ENCODE results near the gene LIN52. TPM values are rescaled to one million over a fixed set of nuclear protein-coding genes. Genes with fewer than 3 reads are reported as not detected.

The LIN52 gene
- total RNA-seq, 1 experiment from 2014 or later: 6.7 TPM

DNA sequence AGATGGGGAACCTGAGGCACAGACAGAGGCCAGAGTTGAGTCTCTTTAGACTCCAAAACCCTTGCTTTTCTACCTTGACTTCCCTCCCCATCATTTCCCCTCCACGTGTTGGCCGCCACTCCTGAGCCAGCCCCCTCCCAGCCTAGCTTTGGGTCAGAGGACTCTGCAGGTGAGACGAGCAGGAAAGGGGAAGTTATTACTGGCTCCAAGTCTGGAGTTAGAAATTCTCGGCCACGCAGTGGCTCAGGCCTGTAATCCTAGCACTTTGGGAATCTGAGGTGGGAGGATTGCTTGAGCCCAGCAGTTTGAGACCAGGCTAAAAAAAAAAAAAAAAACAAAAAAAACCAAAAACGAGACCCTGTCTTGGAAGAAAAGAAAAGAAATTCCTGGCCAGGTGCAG, 163.3 kb downstream of the LIN52 start:
- no peak overlapping the region for H3K4me3 ChIP-seq (ENCODE audit: low read depth in 2 of 2, low read length in 2 of 2)
- no peak for DNase-seq (ENCODE audit: low read depth, low spot score)
- intact Hi-C loops (cut with micrococcal nuclease; ENCODE audit: unreplicated experiment) (no loop called here), in situ Hi-C loops (cut with HindIII; ENCODE audit: low pct_unique_long_range_greater_than_20kb, low sequenced_read_pairs) (no loop called here)
- H3K9me3 ChIP-seq (ENCODE audit: control insufficient read depth, insufficient read depth, low read depth, low read length): no peaks in the 10 kb centered on the region
- CTCF ChIA-PET: interaction anchor here (0.7 kb wide), 1 partner anchor 9 kb away, joined by 6 read pairs; no protein-coding TSS in a partner anchor
- TF ChIP-seq SIN3A (IDR thresholded peaks at IDR 0.05; ENCODE audit: borderline replicate concordance, insufficient read depth, low read depth, low read length) (no peak), TCF7L2 (IDR thresholded peaks at IDR 0.05; ENCODE audit: low read depth, low read length) (no peak), POLR2AphosphoS5 (IDR thresholded peaks at IDR 0.05; ENCODE audit: low read depth, low read length) (no peak)
- TF ChIP-seq, protein P1, sequence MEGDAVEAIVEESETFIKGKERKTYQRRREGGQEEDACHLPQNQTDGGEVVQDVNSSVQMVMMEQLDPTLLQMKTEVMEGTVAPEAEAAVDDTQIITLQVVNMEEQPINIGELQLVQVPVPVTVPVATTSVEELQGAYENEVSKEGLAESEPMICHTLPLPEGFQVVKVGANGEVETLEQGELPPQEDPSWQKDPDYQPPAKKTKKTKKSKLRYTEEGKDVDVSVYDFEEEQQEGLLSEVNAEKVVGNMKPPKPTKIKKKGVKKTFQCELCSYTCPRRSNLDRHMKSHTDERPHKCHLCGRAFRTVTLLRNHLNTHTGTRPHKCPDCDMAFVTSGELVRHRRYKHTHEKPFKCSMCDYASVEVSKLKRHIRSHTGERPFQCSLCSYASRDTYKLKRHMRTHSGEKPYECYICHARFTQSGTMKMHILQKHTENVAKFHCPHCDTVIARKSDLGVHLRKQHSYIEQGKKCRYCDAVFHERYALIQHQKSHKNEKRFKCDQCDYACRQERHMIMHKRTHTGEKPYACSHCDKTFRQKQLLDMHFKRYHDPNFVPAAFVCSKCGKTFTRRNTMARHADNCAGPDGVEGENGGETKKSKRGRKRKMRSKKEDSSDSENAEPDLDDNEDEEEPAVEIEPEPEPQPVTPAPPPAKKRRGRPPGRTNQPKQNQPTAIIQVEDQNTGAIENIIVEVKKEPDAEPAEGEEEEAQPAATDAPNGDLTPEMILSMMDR (IDR thresholded peaks at IDR 0.05): no peak
- TF ChIP-seq, protein P2, sequence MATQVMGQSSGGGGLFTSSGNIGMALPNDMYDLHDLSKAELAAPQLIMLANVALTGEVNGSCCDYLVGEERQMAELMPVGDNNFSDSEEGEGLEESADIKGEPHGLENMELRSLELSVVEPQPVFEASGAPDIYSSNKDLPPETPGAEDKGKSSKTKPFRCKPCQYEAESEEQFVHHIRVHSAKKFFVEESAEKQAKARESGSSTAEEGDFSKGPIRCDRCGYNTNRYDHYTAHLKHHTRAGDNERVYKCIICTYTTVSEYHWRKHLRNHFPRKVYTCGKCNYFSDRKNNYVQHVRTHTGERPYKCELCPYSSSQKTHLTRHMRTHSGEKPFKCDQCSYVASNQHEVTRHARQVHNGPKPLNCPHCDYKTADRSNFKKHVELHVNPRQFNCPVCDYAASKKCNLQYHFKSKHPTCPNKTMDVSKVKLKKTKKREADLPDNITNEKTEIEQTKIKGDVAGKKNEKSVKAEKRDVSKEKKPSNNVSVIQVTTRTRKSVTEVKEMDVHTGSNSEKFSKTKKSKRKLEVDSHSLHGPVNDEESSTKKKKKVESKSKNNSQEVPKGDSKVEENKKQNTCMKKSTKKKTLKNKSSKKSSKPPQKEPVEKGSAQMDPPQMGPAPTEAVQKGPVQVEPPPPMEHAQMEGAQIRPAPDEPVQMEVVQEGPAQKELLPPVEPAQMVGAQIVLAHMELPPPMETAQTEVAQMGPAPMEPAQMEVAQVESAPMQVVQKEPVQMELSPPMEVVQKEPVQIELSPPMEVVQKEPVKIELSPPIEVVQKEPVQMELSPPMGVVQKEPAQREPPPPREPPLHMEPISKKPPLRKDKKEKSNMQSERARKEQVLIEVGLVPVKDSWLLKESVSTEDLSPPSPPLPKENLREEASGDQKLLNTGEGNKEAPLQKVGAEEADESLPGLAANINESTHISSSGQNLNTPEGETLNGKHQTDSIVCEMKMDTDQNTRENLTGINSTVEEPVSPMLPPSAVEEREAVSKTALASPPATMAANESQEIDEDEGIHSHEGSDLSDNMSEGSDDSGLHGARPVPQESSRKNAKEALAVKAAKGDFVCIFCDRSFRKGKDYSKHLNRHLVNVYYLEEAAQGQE (IDR thresholded peaks at IDR 0.05; ENCODE audit: insufficient read depth in 1 of 2, low read depth in 2 of 2, low read length in 1 of 2): no peak
- peaks cover 4% of the 10 kb centered on the region; the same call in 1 of the 2 replicates for H3K27me3 ChIP-seq (ENCODE audit: control insufficient read depth, insufficient read depth, low read length)
- POLR2A ChIA-PET: interaction anchor here (0.7 kb wide), 1 partner anchor 112 kb away, joined by 5 read pairs; no protein-coding TSS in a partner anchor
- H3K36me3 ChIP-seq (ENCODE audit: control insufficient read depth, insufficient read depth, low read length): no peaks in the 10 kb centered on the region
- ATAC-seq: no peak
- no TSS peak for BruUV-seq (replicated peaks)
- no peaks in the 10 kb centered on the region for H3K4me1 ChIP-seq (ENCODE audit: control insufficient read depth, insufficient read depth, low read length)
- no peak overlapping the region for H3K27ac ChIP-seq (ENCODE audit: low read length)

DNA sequence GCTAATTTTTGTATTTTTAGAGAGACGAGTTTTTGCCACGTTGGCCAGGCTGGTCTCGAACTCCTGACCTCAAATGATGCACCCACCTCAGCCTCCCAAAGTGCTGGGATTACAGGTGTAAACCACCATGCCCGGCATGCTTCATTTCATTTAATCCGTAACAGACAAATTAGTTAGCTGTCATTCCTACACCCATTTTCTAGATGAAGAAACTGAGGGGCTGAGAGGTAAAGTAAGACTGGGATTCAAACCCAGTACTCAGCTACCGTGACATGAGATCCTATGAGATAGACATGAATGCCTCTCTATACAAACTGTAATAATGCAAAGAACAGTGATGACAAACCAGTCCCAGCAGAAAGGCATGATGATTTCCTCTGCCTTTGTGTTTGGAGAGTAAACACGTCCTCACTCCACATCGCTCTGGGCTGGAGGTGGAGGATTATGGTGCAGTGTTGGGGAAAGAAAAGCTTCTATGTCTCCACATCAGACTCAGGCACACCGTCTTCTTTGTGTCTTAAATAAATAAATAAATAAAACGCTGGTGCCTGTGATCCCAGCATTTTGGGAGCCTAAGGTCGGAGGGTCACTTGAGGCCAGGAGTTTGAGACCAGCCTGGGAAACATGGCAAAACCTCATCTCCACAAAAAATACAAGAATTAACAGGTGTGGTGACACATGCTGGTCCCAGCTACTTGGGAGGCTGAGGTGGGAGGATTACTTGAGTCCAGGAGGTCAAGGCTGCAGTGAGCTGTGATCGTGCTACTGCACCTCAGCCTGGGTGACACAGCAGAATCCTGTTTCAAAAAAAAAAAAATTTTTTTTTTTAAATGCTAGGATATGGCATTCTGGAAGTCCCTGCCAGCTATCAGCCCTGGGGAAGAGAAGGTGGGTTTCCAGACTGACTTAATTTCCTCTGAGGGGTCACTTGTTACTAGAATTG, 164.9 kb downstream of the LIN52 start:
- H3K9me3 ChIP-seq (ENCODE audit: control insufficient read depth, insufficient read depth, low read depth, low read length): no peaks in the 10 kb centered on the region
- no peaks in the 10 kb centered on the region for H3K27me3 ChIP-seq (ENCODE audit: control insufficient read depth, insufficient read depth, low read length)
- H3K4me3 ChIP-seq (ENCODE audit: low read depth in 2 of 2, low read length in 2 of 2): no peak overlapping the region
- DNase-seq (ENCODE audit: low read depth, low spot score) (no peak), ATAC-seq (no peak)
- TF ChIP-seq TCF7L2 (IDR thresholded peaks at IDR 0.05; ENCODE audit: low read depth, low read length): no peak
- TF ChIP-seq, protein P2 (IDR thresholded peaks at IDR 0.05; ENCODE audit: insufficient read depth in 1 of 2, low read depth in 2 of 2, low read length in 1 of 2): no peak
- TF ChIP-seq, protein P1 (IDR thresholded peaks at IDR 0.05): no peak
- no peak for TF ChIP-seq POLR2AphosphoS5 (IDR thresholded peaks at IDR 0.05; ENCODE audit: low read depth, low read length)
- no peak for TF ChIP-seq SIN3A (IDR thresholded peaks at IDR 0.05; ENCODE audit: borderline replicate concordance, insufficient read depth, low read depth, low read length)
- ChIA-PET CTCF (no interaction called here), POLR2A (no interaction called here)
- H3K27ac ChIP-seq (ENCODE audit: low read length): no peak overlapping the region
- intact Hi-C loops (cut with micrococcal nuclease; ENCODE audit: unreplicated experiment) (loop anchor here (2.0 kb wide), 1 partner anchor 139 kb away; no protein-coding TSS in a partner anchor), in situ Hi-C loops (cut with HindIII; ENCODE audit: low pct_unique_long_range_greater_than_20kb, low sequenced_read_pairs) (no loop called here)
- no peaks in the 10 kb centered on the region for H3K4me1 ChIP-seq (ENCODE audit: control insufficient read depth, insufficient read depth, low read length)
- H3K36me3 ChIP-seq (ENCODE audit: control insufficient read depth, insufficient read depth, low read length): no peaks in the 10 kb centered on the region
- BruUV-seq (replicated peaks): no TSS peak

Data from Panc1 (cell line).